HG03520 (cell line): ENCODE results near the gene ING1.
"Not testable (repeated sequence)": the region's sequence is repeated elsewhere in the genome, so short reads cannot be mapped to it uniquely, and the experiment has no call there.

ENCODE experiments used
- ATAC-seq: cut with Tn5 transposase; IDR thresholded peaks from one replicate; pipeline ENCODE4 v1.9.1; 2021; ENCODE audit warnings: mild to moderate bottlenecking, moderate library complexity; ENCODE audit not compliant: unreplicated experiment

The ING1 gene

GRCh38 chr13:110713642-110713952, at the start of gene ING1:
ING1 (plus strand) TSS chr13:110713700; CDS start chr13:110714150, 450 bp downstream.
- ATAC-seq, result no peak

GRCh38 chr13:110664041-110664440, 49.5 kb upstream of the ING1 start:
- no peak for ATAC-seq

- ATAC-seq, result no peak
Observed at GRCh38 chr13:110664673-110665072, 48.8 kb upstream of the ING1 start.

GRCh38 chr13:110665491-110666254, 47.8 kb upstream of the ING1 start:
- no peak for ATAC-seq

- no peak for ATAC-seq
Observed at GRCh38 chr13:110666255-110666533, 47.3 kb upstream of the ING1 start.

GRCh38 chr13:110669036-110669435, 44.5 kb upstream of the ING1 start:
- ATAC-seq, result no peak

GRCh38 chr13:110669814-110670213, 43.7 kb upstream of the ING1 start:
- ATAC-seq, result not testable (repeated sequence)

- ATAC-seq, result peak; percentile 74
Observed at GRCh38 chr13:110676595-110677587, 36.6 kb upstream of the ING1 start.

GRCh38 chr13:110677731-110678545, 35.6 kb upstream of the ING1 start:
- no peak for ATAC-seq

- ATAC-seq, result no peak
Observed at GRCh38 chr13:110680852-110681251, 32.6 kb upstream of the ING1 start.

- ATAC-seq, result no peak
Observed at GRCh38 chr13:110681868-110682550, 31.5 kb upstream of the ING1 start.

- no peak for ATAC-seq
Observed at GRCh38 chr13:110682746-110683145, 30.8 kb upstream of the ING1 start.

GRCh38 chr13:110683203-110683883, 30.2 kb upstream of the ING1 start:
- ATAC-seq, result no peak

GRCh38 chr13:110683921-110684320, 29.6 kb upstream of the ING1 start:
- no peak for ATAC-seq

GRCh38 chr13:110684388-110685056, 29.0 kb upstream of the ING1 start:
- no peak for ATAC-seq

GRCh38 chr13:110685305-110686020, 28.0 kb upstream of the ING1 start:
- no peak for ATAC-seq

- ATAC-seq, result no peak
Observed at GRCh38 chr13:110687736-110688135, 25.8 kb upstream of the ING1 start.

GRCh38 chr13:110689041-110689440, 24.5 kb upstream of the ING1 start:
- no peak for ATAC-seq

GRCh38 chr13:110689711-110690110, 23.8 kb upstream of the ING1 start:
- ATAC-seq, result no peak
